Measurements from ENCODE around the gene NEGR1.

DNA sequence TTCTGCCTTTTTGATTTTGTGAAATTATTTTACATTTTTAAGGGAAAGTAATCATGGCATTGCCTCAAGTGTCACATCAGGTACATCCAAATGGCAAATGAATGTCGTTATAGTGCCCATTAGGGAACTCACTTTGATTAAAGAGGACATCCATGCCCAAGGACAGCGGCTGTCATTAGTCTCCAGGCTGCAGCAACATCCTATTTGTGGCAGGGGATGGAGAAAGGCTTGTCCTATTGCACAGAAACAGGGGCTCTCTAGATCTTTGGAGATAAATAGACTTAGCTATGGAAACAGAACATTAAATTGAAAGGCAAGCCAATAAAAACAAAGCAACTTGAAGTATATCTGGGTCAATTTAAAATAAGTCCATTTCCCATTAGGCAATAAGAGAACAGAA is 439.3 kb downstream of the NEGR1 start:
- TF ChIP-seq, protein P1, sequence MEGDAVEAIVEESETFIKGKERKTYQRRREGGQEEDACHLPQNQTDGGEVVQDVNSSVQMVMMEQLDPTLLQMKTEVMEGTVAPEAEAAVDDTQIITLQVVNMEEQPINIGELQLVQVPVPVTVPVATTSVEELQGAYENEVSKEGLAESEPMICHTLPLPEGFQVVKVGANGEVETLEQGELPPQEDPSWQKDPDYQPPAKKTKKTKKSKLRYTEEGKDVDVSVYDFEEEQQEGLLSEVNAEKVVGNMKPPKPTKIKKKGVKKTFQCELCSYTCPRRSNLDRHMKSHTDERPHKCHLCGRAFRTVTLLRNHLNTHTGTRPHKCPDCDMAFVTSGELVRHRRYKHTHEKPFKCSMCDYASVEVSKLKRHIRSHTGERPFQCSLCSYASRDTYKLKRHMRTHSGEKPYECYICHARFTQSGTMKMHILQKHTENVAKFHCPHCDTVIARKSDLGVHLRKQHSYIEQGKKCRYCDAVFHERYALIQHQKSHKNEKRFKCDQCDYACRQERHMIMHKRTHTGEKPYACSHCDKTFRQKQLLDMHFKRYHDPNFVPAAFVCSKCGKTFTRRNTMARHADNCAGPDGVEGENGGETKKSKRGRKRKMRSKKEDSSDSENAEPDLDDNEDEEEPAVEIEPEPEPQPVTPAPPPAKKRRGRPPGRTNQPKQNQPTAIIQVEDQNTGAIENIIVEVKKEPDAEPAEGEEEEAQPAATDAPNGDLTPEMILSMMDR (IDR thresholded peaks at IDR 0.05): no peak
- TF ChIP-seq POLR2A (IDR thresholded peaks at IDR 0.05): no peak

Measured in ovary (tissue), 3 donors.